Astrocyte (in vitro differentiated cells and primary cell): Measurements from ENCODE around the gene TMEM143.

Experiments used
- EZH2 ChIP-seq: IDR thresholded peaks from 2 replicates; pipeline ENCODE4 v1.6.1; 2012; ENCODE audit warnings: mild to moderate bottlenecking, low read length, inconsistent platforms; ENCODE audit not compliant: insufficient read depth
- TF ChIP-seq, protein P1 (sequence below): IDR thresholded peaks from 2 replicates; pipeline ENCODE4 v1.5.1; 2011; ENCODE audit warnings: low read depth, mild to moderate bottlenecking, inconsistent platforms, low read length, moderate library complexity; ENCODE audit not compliant: insufficient read depth

- TF ChIP-seq, protein P1, sequence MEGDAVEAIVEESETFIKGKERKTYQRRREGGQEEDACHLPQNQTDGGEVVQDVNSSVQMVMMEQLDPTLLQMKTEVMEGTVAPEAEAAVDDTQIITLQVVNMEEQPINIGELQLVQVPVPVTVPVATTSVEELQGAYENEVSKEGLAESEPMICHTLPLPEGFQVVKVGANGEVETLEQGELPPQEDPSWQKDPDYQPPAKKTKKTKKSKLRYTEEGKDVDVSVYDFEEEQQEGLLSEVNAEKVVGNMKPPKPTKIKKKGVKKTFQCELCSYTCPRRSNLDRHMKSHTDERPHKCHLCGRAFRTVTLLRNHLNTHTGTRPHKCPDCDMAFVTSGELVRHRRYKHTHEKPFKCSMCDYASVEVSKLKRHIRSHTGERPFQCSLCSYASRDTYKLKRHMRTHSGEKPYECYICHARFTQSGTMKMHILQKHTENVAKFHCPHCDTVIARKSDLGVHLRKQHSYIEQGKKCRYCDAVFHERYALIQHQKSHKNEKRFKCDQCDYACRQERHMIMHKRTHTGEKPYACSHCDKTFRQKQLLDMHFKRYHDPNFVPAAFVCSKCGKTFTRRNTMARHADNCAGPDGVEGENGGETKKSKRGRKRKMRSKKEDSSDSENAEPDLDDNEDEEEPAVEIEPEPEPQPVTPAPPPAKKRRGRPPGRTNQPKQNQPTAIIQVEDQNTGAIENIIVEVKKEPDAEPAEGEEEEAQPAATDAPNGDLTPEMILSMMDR = no peak
- no peak for TF ChIP-seq EZH2
Observed at GRCh38 chr19:48355365-48355954, 8.3 kb downstream of the TMEM143 start.
